ENCODE results near the gene HIVEP2. TPM values are rescaled to one million over a fixed set of nuclear protein-coding genes. Genes with fewer than 3 reads are reported as not detected.

The HIVEP2 gene
- total RNA-seq, 1 donor from 2014 or later = 24.3 TPM

- intact Hi-C loops (cut with micrococcal nuclease) = loop anchor here (5.0 kb wide), 1 partner anchor 88 kb away; no protein-coding TSS in a partner anchor
- Mint-ChIP-seq H3K9me3 (no peaks in the 10 kb centered on the region), H3K27me3 (ENCODE audit: low read depth) (no peaks in the 10 kb centered on the region), H3K4me3 (ENCODE audit: low read depth) (no peak overlapping the region), H3K36me3 (ENCODE audit: low read depth) (peaks cover 22% of the 10 kb centered on the region), H3K27ac (no peak overlapping the region), H3K4me1 (ENCODE audit: low read depth) (peaks cover 73% of the 10 kb centered on the region)
- no peak for DNase-seq (ENCODE audit: low spot score)
These were observed 15.1 kb downstream of the HIVEP2 start for GRCh38 chr6:142929751-142930358.

- H3K9me3 Mint-ChIP-seq = no peaks in the 10 kb centered on the region
- peak overlapping the region; percentile 91 for H3K4me3 Mint-ChIP-seq (ENCODE audit: low read depth)
- peaks cover 54% of the 10 kb centered on the region for H3K4me1 Mint-ChIP-seq (ENCODE audit: low read depth)
- intact Hi-C loops (cut with micrococcal nuclease) = loop anchor here (5.0 kb wide), 1 partner anchor 86 kb away; no protein-coding TSS in a partner anchor
- no peaks in the 10 kb centered on the region for H3K27me3 Mint-ChIP-seq (ENCODE audit: low read depth)
- DNase-seq (ENCODE audit: low spot score) = no peak
- H3K36me3 Mint-ChIP-seq (ENCODE audit: low read depth) = peaks cover 25% of the 10 kb centered on the region
- H3K27ac Mint-ChIP-seq = peak overlapping the region; percentile 90
These were observed 17.1 kb downstream of the HIVEP2 start for GRCh38 chr6:142927904-142928303.

- no peak for DNase-seq (ENCODE audit: low spot score)
- Mint-ChIP-seq H3K36me3 (ENCODE audit: low read depth) (peaks cover 25% of the 10 kb centered on the region), H3K4me3 (ENCODE audit: low read depth) (peak overlapping the region; percentile 91), H3K27ac (peak overlapping the region; percentile 90), H3K4me1 (ENCODE audit: low read depth) (peaks cover 47% of the 10 kb centered on the region), H3K9me3 (no peaks in the 10 kb centered on the region), H3K27me3 (ENCODE audit: low read depth) (no peaks in the 10 kb centered on the region)
- intact Hi-C loops (cut with micrococcal nuclease) = loop anchor here (5.0 kb wide), 1 partner anchor 85 kb away; no protein-coding TSS in a partner anchor
These were observed 17.8 kb downstream of the HIVEP2 start for GRCh38 chr6:142927271-142927580.

GRCh38 chr6:142926494-142927270, 18.3 kb downstream of the HIVEP2 start:
- peak; percentile 69 for DNase-seq (ENCODE audit: low spot score)
- Mint-ChIP-seq H3K27me3 (ENCODE audit: low read depth) (no peaks in the 10 kb centered on the region), H3K27ac (peak overlapping the region; percentile 90), H3K9me3 (no peaks in the 10 kb centered on the region), H3K36me3 (ENCODE audit: low read depth) (peaks cover 27% of the 10 kb centered on the region), H3K4me1 (ENCODE audit: low read depth) (peaks cover 43% of the 10 kb centered on the region), H3K4me3 (ENCODE audit: low read depth) (peak overlapping the region; percentile 91)
- intact Hi-C loops (cut with micrococcal nuclease) = loop anchor here (1.0 to 5.0 kb wide), 3 partner anchors 13 to 84 kb away; no protein-coding TSS in a partner anchor

GRCh38 chr6:142926177-142926493, 18.8 kb downstream of the HIVEP2 start:
- Mint-ChIP-seq H3K36me3 (ENCODE audit: low read depth) (peaks cover 26% of the 10 kb centered on the region), H3K4me1 (ENCODE audit: low read depth) (peaks cover 42% of the 10 kb centered on the region), H3K27me3 (ENCODE audit: low read depth) (no peaks in the 10 kb centered on the region), H3K27ac (peak overlapping the region; percentile 84), H3K9me3 (no peaks in the 10 kb centered on the region), H3K4me3 (ENCODE audit: low read depth) (peak overlapping the region; percentile 80)
- intact Hi-C loops (cut with micrococcal nuclease) = loop anchor here (1.0 to 5.0 kb wide), 3 partner anchors 13 to 84 kb away; no protein-coding TSS in a partner anchor
- DNase-seq (ENCODE audit: low spot score) = no peak

GRCh38 chr6:142925575-142926110, 19.3 kb downstream of the HIVEP2 start:
- H3K36me3 Mint-ChIP-seq (ENCODE audit: low read depth) = peaks cover 26% of the 10 kb centered on the region
- DNase-seq (ENCODE audit: low spot score) = no peak

GRCh38 chr6:142918339-142919042, 26.5 kb downstream of the HIVEP2 start:
- no peak for DNase-seq (ENCODE audit: low spot score)
- Mint-ChIP-seq H3K4me1 (ENCODE audit: low read depth) (peaks cover 47% of the 10 kb centered on the region), H3K9me3 (no peaks in the 10 kb centered on the region), H3K27ac (no peak overlapping the region), H3K4me3 (ENCODE audit: low read depth) (no peak overlapping the region), H3K27me3 (ENCODE audit: low read depth) (no peaks in the 10 kb centered on the region), H3K36me3 (ENCODE audit: low read depth) (peaks cover 42% of the 10 kb centered on the region)
- intact Hi-C loops (cut with micrococcal nuclease) = loop anchor here (10.0 kb wide), 1 partner anchor 886 kb away; no protein-coding TSS in a partner anchor

More at GRCh38 chr6:142925575-142926110, 19.3 kb downstream of the HIVEP2 start:
- intact Hi-C loops (cut with micrococcal nuclease) = loop anchor here (1.0 to 5.0 kb wide), 3 partner anchors 12 to 83 kb away; no protein-coding TSS in a partner anchor
- H3K4me3 Mint-ChIP-seq (ENCODE audit: low read depth) = peak overlapping the region; percentile 80
- no peaks in the 10 kb centered on the region for H3K27me3 Mint-ChIP-seq (ENCODE audit: low read depth)
- H3K4me1 Mint-ChIP-seq (ENCODE audit: low read depth) = peaks cover 42% of the 10 kb centered on the region
- no peaks in the 10 kb centered on the region for H3K9me3 Mint-ChIP-seq
- peak overlapping the region; percentile 75 for H3K27ac Mint-ChIP-seq

- intact Hi-C loops (cut with micrococcal nuclease) = loop anchor here (10.0 kb wide), 1 partner anchor 888 kb away; no protein-coding TSS in a partner anchor
- Mint-ChIP-seq H3K9me3 (no peaks in the 10 kb centered on the region), H3K27ac (no peak overlapping the region), H3K36me3 (ENCODE audit: low read depth) (peaks cover 45% of the 10 kb centered on the region), H3K4me3 (ENCODE audit: low read depth) (no peak overlapping the region), H3K27me3 (ENCODE audit: low read depth) (no peaks in the 10 kb centered on the region), H3K4me1 (ENCODE audit: low read depth) (peaks cover 60% of the 10 kb centered on the region)
- DNase-seq (ENCODE audit: low spot score) = no peak
These were observed 28.1 kb downstream of the HIVEP2 start for GRCh38 chr6:142916881-142917280.

- Mint-ChIP-seq H3K9me3 (no peaks in the 10 kb centered on the region), H3K27me3 (ENCODE audit: low read depth) (no peaks in the 10 kb centered on the region), H3K4me3 (ENCODE audit: low read depth) (no peak overlapping the region), H3K4me1 (ENCODE audit: low read depth) (peaks cover 71% of the 10 kb centered on the region), H3K36me3 (ENCODE audit: low read depth) (peaks cover 42% of the 10 kb centered on the region), H3K27ac (peak overlapping the region; percentile 8)
- no peak for DNase-seq (ENCODE audit: low spot score)
- intact Hi-C loops (cut with micrococcal nuclease) = loop anchor here (10.0 kb wide), 1 partner anchor 890 kb away; no protein-coding TSS in a partner anchor
These were observed 29.9 kb downstream of the HIVEP2 start for GRCh38 chr6:142914937-142915697.

GRCh38 chr6:142914369-142914768, 30.6 kb downstream of the HIVEP2 start:
- Mint-ChIP-seq H3K36me3 (ENCODE audit: low read depth) (peaks cover 47% of the 10 kb centered on the region), H3K27me3 (ENCODE audit: low read depth) (no peaks in the 10 kb centered on the region), H3K27ac (no peak overlapping the region), H3K4me1 (ENCODE audit: low read depth) (peaks cover 72% of the 10 kb centered on the region), H3K4me3 (ENCODE audit: low read depth) (no peak overlapping the region), H3K9me3 (peaks cover 5% of the 10 kb centered on the region)
- intact Hi-C loops (cut with micrococcal nuclease) = loop anchor here (10.0 kb wide), 1 partner anchor 890 kb away; no protein-coding TSS in a partner anchor
- no peak for DNase-seq (ENCODE audit: low spot score)

GRCh38 chr6:142913511-142914047, 31.4 kb downstream of the HIVEP2 start:
- Mint-ChIP-seq H3K27ac (peak overlapping the region; percentile 87), H3K4me1 (ENCODE audit: low read depth) (peaks cover 67% of the 10 kb centered on the region), H3K36me3 (ENCODE audit: low read depth) (peaks cover 44% of the 10 kb centered on the region), H3K27me3 (ENCODE audit: low read depth) (no peaks in the 10 kb centered on the region), H3K4me3 (ENCODE audit: low read depth) (peak overlapping the region; percentile 48), H3K9me3 (peaks cover 6% of the 10 kb centered on the region)
- DNase-seq (ENCODE audit: low spot score) = peak; percentile 75
- intact Hi-C loops (cut with micrococcal nuclease) = loop anchor here (1.0 to 10.0 kb wide), 10 partner anchors 11 to 891 kb away; no protein-coding TSS in a partner anchor

Measured in activated T-helper 2 cell treated with anti-CD3 and anti-CD28 coated beads, Interferon-gamma antibody, Interleukin-2, Interleukin-4, amounts not matched to agents 10 μg/mL and 5 μg/mL and 100 μg/mL, durations not matched to agents 14 hours and 24 hours and 36 hours (primary cell).